IPS-NIHi7 (cell line): ENCODE results near the gene SEMA6A.

Experiments used
- DNase-seq: peaks from one replicate; pipeline ENCODE4 v3.0.0; 2012; ENCODE audit warnings: mixed read lengths; ENCODE audit errors: extremely low spot score

The SEMA6A gene

DNA sequence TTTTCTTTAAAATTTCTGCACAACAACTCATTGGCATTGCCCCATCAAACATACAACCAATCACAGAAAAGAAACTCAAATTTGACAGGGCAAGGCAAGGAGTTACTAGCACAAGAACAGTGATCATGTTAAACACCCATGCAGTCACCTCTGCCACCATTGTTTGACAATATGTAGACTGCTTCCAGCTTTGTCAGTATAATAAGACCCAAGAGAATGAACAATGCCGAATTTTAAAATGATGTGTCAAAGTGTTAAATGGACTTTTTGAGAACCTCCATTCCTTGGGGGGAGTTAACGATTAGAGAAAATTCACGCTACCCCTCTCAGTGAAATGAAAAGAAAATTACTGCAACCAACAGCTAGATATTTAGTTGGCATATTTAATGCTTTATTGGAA is 109.2 kb downstream of the SEMA6A start:
- no peak for DNase-seq

DNA sequence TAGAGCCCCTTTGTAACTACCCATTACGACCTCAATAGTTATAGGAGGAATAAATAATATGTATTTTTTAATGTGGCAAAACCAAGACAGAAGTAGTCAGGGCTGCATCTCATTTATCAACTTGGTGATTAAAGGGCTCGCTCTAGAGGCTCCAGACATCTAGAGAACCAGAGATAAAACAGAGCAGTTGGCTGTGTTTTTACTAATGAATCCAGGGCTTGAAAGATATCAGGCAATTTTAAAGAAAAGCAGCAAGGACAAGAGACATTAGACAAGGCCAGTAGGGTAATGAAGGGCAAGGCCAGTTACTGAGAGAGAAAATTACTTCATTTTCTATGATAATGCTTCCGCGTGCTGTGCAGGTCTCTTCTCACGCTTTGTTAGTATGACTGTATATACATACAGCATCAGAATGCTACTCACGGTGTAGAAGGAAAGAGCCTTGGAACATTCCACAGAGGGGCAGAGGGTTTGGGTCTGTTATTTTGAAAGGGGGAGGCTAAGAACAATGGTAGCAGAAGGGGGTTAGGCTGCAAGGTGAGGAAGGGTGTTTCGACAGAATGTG is 110.4 kb downstream of the SEMA6A start:
- no peak for DNase-seq

DNA sequence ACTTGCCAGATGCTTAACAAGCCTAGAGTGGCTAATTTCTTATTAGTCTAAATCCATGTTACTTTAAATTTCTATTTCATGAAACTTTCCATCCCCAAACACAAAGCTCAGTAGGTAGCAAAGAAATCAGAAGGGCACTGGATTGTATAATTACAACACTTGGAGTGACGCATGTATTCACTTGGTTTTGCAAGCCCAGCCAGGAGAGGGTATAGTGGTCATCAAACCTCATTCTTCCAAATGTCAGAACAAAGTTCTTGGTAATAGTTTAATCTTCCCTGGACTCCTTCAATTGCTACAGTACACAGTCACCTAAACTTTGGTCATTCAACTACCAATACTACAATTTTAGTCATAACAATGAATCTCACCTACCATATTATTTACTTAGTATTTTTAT is 112.1 kb downstream of the SEMA6A start:
- DNase-seq: no peak

DNA sequence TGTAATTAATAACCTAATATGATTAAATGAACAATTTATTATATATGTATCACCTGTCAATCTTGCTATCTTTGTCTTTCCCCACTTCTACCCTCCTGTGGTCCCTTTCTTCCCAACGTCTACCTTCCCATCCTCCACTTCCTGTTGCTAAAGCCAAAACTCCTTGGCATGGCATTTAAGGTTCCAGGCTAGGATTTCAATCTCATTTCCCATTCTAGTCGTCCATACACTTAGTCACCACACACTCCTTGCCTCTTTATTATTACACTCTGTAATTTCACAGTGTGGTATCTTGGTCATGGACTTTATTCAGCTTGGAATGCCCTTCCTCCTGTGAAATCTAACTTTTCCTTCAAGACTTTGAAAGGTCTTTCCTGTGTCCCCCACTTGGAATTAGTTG is 115.3 kb downstream of the SEMA6A start:
- DNase-seq: no peak

DNA sequence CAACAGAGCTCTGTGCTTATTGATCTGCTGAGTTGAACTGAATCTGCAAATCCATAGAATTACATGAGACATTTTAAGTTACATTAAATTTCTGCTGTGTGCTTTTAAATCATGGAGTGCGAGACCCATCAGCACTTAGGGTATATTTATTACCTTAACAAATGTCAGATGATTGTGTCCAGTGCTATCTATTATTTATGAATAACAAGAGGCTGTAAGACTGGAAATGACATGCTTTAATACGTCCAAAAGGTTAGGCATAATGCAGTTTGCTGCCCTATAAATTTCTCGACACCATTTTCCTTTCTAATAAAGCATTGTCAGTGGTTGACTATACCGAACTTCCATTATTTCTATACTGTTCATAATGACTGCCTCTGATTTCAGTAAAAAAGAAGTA is 117.6 kb downstream of the SEMA6A start:
- no peak for DNase-seq

DNA sequence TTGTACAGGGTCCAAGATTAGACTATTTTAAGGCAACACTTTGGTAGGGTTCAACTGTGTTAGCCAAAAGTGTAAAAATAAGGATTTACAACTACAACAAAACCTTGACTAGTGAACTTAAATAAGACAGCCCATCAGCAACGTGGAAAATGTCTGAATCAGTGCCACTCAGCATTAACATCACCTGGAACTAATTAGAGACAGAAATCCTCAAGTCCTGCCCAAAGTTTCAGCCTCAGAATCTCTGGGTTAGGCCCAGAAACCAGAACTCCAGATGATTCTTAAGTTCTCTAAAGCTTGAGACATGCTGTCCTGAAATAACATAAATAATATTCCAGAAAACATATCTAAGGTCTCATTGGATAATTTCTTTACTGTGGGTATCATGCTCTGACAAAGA is 118.6 kb downstream of the SEMA6A start:
- no peak for DNase-seq

DNA sequence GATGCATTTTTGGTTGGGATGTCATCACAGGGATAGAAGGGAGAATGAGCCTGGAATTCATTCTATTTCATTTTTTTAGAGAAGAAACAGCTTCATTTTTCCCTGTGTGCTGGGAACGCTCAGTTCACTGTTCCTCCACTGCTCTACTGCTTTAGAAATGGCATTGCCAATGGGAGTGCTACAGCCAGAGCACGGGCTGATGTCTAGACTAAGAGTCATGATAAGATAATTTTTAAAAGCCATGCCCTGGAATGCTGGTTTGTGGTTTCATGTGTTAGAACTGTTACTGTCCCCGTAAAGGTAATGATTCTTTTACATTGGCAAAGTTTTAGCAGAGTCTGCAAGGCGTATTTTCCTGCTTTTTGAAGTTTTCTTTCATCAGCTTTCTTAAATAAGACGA is 119.6 kb downstream of the SEMA6A start:
- no peak for DNase-seq

DNA sequence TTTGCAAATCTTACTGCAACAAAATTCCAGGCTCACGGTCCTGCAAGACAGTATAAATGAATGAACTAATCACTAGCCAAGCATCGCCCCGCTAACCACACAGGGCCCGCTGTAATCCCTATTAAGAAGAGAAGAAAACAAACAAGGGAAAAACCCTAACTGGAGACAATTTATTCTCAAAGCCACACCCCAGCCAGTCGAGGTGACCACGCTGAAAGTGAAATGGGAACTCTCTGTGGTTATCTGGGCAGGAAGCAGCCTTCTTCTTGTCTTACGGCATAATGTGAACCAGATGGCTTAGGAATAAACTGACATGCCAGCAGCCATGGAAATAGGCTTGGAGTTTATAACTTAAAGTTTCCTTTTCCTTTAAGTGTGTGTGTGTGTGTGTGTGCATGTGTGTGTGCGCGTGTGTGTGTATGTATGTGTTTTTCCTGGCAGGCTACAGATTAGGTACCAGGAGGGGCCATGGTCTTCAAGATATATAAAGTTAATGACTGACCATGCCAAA is 120.2 kb downstream of the SEMA6A start:
- DNase-seq: no peak

DNA sequence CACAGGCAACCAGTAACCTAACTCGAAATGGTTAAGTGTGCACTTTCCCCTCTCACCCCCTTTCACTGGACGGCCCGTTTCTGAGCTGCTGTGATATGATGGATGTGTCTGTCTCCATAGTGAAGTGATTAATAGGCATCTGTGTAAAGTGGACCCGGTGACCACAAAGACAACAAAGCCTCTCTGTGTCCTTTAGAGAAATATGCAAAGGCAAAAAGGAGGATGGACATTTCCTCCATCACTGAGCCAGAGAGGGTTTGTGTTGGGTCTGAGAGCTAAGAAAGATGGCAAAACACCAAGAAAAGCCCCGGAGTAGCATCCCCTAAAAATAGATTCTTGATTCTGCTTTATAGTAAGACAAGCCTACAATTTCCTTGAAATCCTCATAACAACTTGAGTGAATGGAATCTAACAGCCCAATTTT is 120.6 kb downstream of the SEMA6A start:
- no peak for DNase-seq

DNA sequence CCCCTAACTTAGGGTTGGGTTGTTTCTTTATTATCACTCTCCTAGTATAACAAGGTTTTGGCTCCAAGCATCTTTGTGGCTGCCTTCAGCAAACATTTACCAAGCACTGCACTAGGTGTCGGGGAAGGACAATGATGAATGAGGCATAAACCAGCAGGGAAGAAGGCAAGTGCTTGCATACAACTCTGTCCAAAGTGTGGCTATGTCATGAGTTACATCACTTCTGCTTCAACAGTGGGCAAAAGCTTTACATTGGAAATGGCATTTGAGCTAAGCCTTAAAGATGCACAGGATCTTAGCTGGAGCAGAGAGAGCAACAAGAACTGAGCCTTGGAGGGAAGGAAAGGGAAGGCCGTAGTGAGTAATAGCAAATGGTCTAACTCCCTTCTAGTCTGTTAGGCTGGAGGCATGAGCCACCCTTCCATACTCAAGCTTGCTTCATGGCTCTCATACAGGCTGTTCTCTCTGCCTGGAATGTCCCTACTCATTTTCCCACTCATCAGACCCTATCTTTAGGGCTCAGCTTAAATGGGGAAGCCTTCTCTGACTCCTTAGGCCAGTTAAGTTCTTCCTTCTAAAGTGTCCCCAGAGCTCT is 121.8 kb downstream of the SEMA6A start:
- no peak for DNase-seq

DNA sequence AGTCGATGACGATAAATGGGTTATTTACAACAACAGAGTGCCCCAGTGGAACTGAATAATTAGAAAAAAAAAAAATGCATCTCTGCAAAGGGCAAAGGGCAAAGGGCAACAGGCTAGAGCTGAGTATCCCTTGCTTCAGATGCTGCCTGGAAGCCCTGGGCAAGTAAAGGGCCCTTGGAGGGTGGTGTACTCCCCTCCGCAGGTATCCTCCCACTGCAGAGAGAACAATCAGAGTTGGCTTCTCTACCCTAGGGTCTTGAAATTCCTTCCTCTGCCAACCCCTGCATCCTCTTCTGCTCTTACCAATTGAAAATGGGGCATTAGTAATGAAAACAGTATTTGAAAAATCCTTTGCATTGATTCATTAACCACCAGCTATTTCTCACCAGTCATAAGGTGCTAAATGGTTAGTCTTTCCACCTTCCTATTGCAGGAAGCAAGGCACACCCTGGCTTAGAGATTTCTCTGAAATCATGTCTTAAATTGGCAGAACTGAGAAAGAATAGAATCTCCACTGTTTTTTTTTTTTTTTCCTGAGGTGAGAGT is 122.6 kb downstream of the SEMA6A start:
- DNase-seq: no peak

DNA sequence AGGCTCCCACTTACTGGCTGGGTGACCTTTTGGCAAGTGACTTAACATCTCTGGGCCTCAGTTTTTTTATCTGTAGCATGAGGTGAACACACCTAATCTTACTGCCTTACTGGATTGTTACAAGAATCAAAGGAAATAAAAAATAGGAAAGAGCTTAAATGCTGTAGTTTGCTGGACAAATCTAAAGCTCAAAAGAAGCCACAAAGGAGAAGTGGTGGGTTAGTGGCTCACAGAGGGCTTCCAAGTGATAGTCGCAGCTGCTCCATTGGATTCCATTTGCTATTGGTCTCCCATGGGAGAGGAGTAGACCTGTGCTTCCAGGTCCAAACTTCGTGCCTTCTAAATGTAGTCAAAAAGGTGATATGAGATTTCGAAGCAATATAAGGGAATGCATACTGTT is 123.6 kb downstream of the SEMA6A start:
- DNase-seq: no peak

DNA sequence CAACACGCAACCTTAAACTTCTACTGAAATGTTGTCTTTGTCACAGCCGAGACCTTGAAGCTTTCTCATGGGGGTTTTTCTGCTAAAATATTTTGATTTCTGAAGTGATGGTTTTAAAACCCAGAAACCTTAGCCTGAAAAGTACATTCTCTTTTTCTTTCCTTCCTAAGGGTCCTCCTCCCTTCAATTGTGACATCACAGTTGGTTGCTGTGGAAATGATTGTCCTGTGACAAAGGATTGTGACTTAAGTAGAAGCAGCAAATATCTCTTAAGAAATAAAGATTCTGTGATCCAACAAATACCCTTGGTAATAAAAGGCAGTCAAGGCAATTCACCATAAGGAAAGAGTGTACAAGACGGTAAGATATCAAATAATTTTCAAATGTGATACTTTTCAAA is 125.2 kb downstream of the SEMA6A start:
- no peak for DNase-seq

DNA sequence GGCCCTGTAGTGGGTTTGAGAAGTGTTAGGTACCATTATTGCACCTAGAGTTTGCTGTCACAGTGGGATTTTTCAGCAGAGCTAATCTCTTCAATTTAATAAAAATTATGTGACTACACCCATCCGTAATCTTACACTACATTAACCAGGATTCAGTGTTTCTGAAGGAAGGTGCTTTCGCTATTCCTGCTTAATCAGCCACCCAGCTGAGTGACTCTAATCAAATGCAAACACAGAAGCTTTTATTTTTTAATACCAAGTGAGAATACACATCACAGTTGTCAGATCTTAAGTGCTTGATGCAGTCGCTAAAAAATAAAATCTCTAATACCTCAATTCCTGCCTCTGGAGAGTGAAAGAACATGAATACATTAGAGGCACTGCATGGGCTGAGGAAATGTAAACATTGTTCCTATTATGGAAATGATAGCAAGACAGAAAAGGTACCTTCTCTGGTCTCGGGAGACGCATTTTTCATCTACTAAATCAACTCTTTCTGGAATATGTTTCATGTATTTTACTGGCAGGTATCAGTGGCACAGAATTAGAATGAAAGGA is 125.7 kb downstream of the SEMA6A start:
- DNase-seq: no peak

DNA sequence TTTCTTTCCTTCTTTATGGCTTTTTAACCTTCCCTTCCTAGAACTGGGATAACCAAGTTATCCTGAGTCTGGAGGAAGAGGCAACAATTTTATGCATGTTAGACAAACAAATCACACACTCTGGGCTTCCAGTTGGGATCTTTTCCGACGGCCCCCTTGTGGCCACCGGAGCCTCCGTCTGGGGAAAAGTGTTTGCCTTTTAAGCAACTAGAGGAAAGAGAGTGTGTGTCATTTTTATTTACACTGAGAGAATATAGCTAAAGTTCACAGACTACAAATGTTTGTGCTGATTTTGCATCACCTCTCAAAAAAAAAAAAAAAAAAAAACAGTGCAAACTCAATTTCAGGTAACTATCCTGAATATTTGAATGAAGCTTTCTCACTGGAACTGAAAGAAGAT is 126.2 kb downstream of the SEMA6A start:
- no peak for DNase-seq

DNA sequence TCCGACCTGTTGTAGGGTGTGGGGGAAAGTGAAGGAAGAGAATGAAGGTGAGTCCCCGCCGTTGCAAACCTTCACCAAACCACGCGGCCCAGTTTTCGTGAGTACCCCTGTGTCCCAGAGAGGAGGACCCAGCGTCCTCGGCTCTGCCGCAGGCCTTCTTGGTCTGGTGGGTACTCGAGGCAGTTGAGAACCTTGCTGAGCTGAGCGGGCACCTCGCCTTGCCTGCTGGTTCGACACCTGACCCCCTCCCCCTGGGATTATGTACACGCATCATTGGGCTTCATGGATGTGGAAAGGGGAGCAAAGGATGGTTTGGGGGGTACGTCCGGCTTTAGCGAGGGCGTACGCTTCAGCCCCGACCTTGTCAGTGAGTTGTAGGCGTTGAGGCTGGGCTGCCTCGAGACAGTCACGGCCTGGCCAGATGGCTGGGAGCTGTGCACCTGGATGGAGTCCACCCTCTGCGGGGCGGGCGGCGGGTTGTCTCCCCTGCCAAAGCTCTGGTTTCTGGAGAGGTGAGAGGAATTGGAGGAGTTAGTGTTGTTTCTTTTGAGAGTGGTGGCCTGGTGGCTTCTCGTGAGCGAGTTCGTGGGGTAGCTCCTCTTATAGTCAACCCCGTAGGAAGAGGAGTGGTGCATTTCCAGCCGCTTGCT is 128.1 kb downstream of the SEMA6A start:
- no peak for DNase-seq

DNA sequence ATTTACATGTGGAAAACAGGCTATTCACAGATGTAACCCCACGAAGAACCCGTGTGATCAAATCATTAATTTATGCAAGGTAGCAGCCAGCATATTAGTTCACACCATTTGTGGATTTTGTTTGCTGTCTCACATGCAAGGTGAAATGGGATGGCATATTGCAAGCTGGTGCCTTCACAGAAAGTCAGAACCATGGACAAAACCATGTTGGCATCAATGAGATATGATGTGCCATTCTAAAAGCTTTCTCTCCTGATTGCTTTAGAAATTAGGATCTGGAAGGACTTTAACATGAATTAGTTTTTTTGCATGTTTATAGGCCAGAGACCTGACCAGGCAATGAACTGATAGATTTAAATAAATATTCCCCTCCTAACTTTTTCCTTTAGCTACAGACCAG is 129.3 kb downstream of the SEMA6A start:
- DNase-seq: no peak

DNA sequence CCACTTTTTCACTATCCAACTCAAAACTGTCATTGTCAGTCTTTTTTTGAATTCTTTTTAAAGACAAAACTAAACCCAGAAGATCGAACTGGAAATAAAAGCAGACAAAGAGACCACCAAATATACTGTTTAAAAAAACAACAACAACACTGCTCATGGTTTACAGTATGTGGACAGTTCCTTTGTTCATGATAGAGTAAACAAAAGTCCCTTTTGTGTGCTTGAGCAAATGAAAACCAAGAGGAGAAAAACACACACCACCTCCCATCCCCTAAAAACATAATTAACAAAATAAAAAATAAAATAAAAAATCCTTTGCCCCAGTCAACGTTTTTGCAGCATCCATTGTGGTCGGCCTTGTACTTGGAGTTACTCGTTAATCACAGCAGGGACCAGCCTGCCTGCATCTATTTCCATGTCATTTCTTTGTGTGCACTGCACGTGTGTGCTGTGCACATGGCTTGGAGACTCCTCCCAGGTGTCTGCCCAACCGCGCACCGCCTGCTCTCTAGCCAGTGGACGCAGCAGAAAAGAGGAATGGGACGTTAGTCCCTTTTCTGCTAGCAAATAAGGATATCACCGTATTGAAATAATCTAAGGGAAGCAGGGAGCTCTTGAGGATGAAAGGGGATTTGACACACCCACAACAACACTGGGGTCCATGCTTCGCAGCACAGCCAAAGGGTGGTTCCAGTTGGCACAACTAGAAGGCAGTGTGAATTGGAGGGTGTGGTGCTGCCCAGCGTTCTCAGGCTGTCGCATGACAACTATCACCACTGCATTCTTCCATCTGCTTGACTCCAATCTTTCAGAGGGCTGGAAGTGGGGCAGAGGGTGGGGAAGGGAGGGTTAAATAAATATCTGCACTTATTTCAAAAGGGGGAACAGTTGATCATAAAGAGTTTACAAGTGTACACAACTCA is 130.0 kb downstream of the SEMA6A start:
- DNase-seq: no peak

DNA sequence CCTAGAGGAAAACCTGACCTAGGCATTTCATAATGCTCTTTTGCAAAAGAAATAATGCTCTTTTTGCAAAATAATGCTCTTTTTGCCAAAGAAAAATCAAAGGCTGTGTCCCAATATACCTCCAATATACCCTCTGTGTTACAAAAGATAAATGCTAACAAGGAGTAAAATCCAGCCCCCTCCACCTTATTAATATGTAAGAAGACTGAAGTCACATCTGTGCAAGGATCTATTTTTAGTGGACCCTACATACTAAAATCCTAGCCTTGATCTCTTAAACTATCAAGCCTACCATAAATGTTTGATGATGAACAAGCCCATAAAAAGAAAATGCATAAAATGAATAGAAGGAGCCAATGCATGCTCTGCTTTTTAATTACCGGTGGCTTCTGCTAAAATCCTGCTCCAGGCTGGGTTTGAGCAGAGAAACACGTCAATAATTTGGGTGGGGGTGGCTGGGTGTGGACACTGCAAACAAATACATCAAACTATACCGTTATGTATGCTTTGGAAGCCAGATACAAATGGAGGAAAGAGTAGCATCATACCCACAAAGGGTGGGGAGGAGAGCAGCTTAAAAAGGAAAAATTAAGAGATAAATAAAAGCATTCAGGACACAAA is 131.6 kb downstream of the SEMA6A start:
- no peak for DNase-seq

DNA sequence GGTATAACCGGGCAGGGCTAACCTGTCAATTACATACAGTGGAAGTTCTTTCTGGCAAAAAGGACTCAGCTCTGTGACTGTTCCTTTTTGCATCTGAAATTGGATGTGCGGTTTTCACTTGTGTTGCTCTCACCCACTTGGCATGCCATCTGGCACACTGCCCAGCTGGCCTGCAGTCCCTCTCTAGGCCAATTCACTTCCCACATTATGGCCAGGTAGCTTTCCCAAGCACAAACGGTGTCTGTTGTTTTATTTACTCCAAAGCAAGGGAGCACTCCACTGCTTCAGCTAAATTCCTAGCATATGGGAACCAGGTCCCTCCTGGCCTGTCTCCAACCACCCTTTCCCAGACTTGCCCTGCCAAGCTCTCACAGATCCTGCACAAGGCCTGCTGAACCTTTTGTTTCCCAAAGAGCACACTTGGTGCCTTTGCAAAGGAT is 132.5 kb downstream of the SEMA6A start:
- no peak for DNase-seq

DNA sequence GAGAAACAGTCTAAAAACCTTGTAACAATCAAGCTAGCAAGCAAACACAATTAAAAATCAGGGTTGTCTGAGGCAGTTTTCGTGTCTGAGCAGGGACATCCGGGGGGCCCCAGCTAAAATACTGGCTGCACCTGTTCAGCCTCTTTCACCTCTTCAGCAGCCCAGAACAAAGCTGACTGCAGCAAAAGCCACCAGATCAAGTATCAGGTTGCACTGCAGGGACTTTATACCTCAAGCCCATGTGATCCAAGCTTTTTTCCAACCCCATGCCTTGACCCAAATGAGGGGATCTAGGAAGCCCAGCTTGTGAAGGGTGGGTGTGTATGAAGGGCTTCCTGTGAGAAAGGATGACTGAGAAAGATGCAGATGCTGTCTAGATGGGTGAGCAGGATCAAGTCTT is 133.4 kb downstream of the SEMA6A start:
- DNase-seq: no peak
